OCI-LY7 (cell line): Measurements from ENCODE around the gene XPR1.

ENCODE experiments used
- CTCF ChIP-seq: fragments of 200-600 bp; sonication (generic); conservative IDR thresholded peaks from 2 replicates; pipeline ENCODE4 v1.5.1; 2014; ENCODE audit warnings: mild to moderate bottlenecking, antibody characterized with exemption, low read length, moderate library complexity, mixed read lengths
- EZH2phosphoT487 ChIP-seq: fragments of 200-600 bp; sonication (generic); IDR thresholded peaks from 2 replicates; pipeline ENCODE4 v1.6.1; 2018; ENCODE audit warnings: low read depth, borderline replicate concordance, mild to moderate bottlenecking, mixed run types, antibody characterized with exemption, low read length, moderate library complexity, mixed read lengths

GRCh38 chr1:180691322-180691913 lies 59.6 kb downstream of the XPR1 start:
- TF ChIP-seq CTCF: no peak
- no peak for TF ChIP-seq EZH2phosphoT487
